Measurements from ENCODE around the gene AFTPH. TPM values are rescaled to one million over a fixed set of nuclear protein-coding genes. Genes with fewer than 3 reads are reported as not detected.

AFTPH gene
- total RNA-seq, 2 experiments from 2014 or later: 24.2 to 24.3 TPM

DNA sequence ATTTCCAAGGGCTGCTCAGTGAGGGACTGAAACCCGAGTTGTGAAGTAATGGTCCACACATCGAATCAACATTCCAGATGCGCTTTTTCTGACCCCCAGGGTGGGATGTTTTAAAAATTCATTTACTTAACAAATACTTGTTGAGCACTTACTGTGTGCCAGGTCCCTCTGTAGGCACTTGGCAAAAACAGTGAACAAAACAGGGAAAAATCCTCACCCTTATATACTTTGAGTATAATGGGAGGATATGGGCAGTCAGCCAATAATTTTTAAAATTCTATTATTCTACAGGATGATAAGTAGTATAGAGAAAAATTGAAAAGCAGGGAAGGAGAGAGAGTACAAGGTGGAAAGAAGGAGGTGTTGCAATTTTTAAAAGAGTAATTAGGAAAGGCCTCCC lies 31.3 kb upstream of the AFTPH start:
- POLR2A ChIA-PET: no interaction called here
- H3K36me3 ChIP-seq (ENCODE audit: insufficient read depth, low read length): no peaks in the 10 kb centered on the region
- no peaks in the 10 kb centered on the region for H3K9me3 Mint-ChIP-seq

DNA sequence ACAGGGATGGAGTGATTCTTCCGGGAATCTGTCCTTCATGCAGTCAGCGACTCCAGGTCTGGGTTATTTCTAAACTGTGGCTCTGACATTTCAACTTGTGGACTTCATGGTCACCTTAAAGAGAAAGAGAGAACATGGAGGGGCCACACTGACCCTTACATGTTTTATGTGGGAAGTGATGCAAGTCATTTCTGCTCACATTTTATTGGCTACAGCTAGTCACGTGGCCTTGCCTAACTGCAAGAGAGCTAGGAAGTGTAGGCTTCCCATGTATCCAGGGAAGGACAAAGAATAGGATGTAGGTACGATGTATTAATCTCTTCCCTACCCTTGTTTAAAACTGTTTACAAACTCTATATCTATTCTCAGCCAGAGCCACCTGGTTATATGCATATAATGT lies 30.3 kb upstream of the AFTPH start:
- no peak overlapping the region for H3K27ac Mint-ChIP-seq
- Histone ChIP-seq H3K27ac (ENCODE audit: low read depth in 1 of 2, low read length in 2 of 2) (no peak overlapping the region), H3K4me1 (ENCODE audit: insufficient read depth, low read length) (peaks cover 7% of the 10 kb centered on the region), H3K36me3 (ENCODE audit: insufficient read depth, low read length) (no peaks in the 10 kb centered on the region), H3K27me3 (ENCODE audit: control insufficient read depth in 1 of 2, insufficient read depth in 2 of 2, low read length in 2 of 2) (no peaks in the 10 kb centered on the region), H3K4me3 (ENCODE audit: low read length) (no peak overlapping the region), H3K9me3 (ENCODE audit: control insufficient read depth in 1 of 2, insufficient read depth in 1 of 2, low read length in 2 of 2) (no peaks in the 10 kb centered on the region)
- intact Hi-C loops (cut with DNase I, micrococcal nuclease): no loop called here
- peaks cover 17% of the 10 kb centered on the region for H3K27me3 Mint-ChIP-seq
- ATAC-seq (ENCODE audit: poor library complexity) (no peak), DNase-seq (no peak)
- H3K36me3 Mint-ChIP-seq (ENCODE audit: low read depth): no peaks in the 10 kb centered on the region
- no peaks in the 10 kb centered on the region for H3K9me3 Mint-ChIP-seq
- peaks cover 5% of the 10 kb centered on the region for H3K4me1 Mint-ChIP-seq (ENCODE audit: low read depth)
- POLR2A ChIA-PET: no interaction called here
- CTCF ChIA-PET: no interaction called here
- H3K4me3 Mint-ChIP-seq: no peak overlapping the region
- TF ChIP-seq, protein P1, sequence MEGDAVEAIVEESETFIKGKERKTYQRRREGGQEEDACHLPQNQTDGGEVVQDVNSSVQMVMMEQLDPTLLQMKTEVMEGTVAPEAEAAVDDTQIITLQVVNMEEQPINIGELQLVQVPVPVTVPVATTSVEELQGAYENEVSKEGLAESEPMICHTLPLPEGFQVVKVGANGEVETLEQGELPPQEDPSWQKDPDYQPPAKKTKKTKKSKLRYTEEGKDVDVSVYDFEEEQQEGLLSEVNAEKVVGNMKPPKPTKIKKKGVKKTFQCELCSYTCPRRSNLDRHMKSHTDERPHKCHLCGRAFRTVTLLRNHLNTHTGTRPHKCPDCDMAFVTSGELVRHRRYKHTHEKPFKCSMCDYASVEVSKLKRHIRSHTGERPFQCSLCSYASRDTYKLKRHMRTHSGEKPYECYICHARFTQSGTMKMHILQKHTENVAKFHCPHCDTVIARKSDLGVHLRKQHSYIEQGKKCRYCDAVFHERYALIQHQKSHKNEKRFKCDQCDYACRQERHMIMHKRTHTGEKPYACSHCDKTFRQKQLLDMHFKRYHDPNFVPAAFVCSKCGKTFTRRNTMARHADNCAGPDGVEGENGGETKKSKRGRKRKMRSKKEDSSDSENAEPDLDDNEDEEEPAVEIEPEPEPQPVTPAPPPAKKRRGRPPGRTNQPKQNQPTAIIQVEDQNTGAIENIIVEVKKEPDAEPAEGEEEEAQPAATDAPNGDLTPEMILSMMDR (IDR thresholded peaks at IDR 0.05): no peak

More for the DNA sequence above, 31.3 kb upstream of the AFTPH start:
- Mint-ChIP-seq H3K36me3 (ENCODE audit: low read depth) (no peaks in the 10 kb centered on the region), H3K27ac (no peak overlapping the region), H3K4me3 (no peak overlapping the region), H3K27me3 (peaks cover 17% of the 10 kb centered on the region), H3K4me1 (ENCODE audit: low read depth) (peaks cover 11% of the 10 kb centered on the region)
- Histone ChIP-seq H3K9me3 (ENCODE audit: control insufficient read depth in 1 of 2, insufficient read depth in 1 of 2, low read length in 2 of 2) (no peaks in the 10 kb centered on the region), H3K4me1 (ENCODE audit: insufficient read depth, low read length) (peaks cover 15% of the 10 kb centered on the region), H3K4me3 (ENCODE audit: low read length) (no peak overlapping the region), H3K27ac (ENCODE audit: low read depth in 1 of 2, low read length in 2 of 2) (no peak overlapping the region), H3K27me3 (ENCODE audit: control insufficient read depth in 1 of 2, insufficient read depth in 2 of 2, low read length in 2 of 2) (no peaks in the 10 kb centered on the region)
- no peak for ATAC-seq (ENCODE audit: poor library complexity)
- TF ChIP-seq, protein P1 (IDR thresholded peaks at IDR 0.05): no peak
- intact Hi-C loops (cut with DNase I, micrococcal nuclease): no loop called here
- no peak for DNase-seq
- CTCF ChIA-PET: no interaction called here

DNA sequence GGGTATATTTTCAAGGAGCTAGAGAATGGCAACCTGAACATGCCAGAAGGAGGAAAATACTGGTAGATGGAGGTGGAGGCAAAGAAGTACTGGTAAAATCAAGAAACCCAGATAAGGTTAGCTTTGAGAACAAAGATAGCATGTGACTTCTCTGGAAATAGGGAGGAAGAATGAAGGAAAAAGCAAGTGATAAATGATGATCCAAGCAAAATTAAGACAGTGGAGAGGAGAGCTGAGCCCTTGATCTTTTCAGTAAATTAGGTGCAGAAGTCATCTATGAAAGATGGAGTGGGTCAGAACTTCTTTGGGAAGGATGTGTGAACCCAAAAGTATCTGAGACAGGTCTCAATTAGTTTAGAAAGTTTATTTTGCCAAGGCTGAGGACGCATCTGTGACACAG lies 25.7 kb upstream of the AFTPH start:
- Histone ChIP-seq H3K27ac (ENCODE audit: low read depth in 1 of 2, low read length in 2 of 2) (no peak overlapping the region), H3K4me1 (ENCODE audit: insufficient read depth, low read length) (no peaks in the 10 kb centered on the region), H3K36me3 (ENCODE audit: insufficient read depth, low read length) (no peaks in the 10 kb centered on the region), H3K9me3 (ENCODE audit: control insufficient read depth in 1 of 2, insufficient read depth in 1 of 2, low read length in 2 of 2) (no peaks in the 10 kb centered on the region), H3K27me3 (ENCODE audit: control insufficient read depth in 1 of 2, insufficient read depth in 2 of 2, low read length in 2 of 2) (no peaks in the 10 kb centered on the region), H3K4me3 (ENCODE audit: low read length) (no peak overlapping the region)
- Mint-ChIP-seq H3K27me3 (peaks cover 11% of the 10 kb centered on the region), H3K4me3 (no peak overlapping the region), H3K9me3 (no peaks in the 10 kb centered on the region), H3K27ac (no peak overlapping the region), H3K4me1 (ENCODE audit: low read depth) (no peaks in the 10 kb centered on the region), H3K36me3 (ENCODE audit: low read depth) (no peaks in the 10 kb centered on the region)
- ATAC-seq (ENCODE audit: poor library complexity): no peak
- DNase-seq: no peak
- intact Hi-C loops (cut with DNase I, micrococcal nuclease): no loop called here
- CTCF ChIA-PET: interaction anchor here (1.1 kb wide), 1 partner anchor 10 kb away, joined by 6 read pairs; no protein-coding TSS in a partner anchor
- TF ChIP-seq, protein P1 (IDR thresholded peaks at IDR 0.05): no peak
- POLR2A ChIA-PET: no interaction called here
